Peyer's patch (tissue), 4 donors: ENCODE data around the gene ZBTB42. TPM values are rescaled to one million over a fixed set of nuclear protein-coding genes. Genes with fewer than 3 reads are reported as not detected.

Source experiments
- DNase-seq, 3 donors: peaks; one replicate each; pipeline ENCODE4 v3.0.0-alpha.2; 2017 to 2019
- H3K27ac ChIP-seq, 4 donors: fragments of 200-600 bp; sonication (generic); one replicate each; pipeline ENCODE4 v1.5.1; 2016 to 2019
- H3K27me3 ChIP-seq, 2 donors: fragments of 200-600 bp; sonication (generic); one replicate each; pipeline ENCODE4 v1.5.1; 2019
- H3K36me3 ChIP-seq, 3 donors: fragments of 200-600 bp; sonication (generic); one replicate each; pipeline ENCODE4 v1.5.1; 2016 to 2019
- H3K4me1 ChIP-seq, 4 donors: fragments of 200-600 bp; sonication (generic); one replicate each; pipeline ENCODE4 v1.5.1; 2016 to 2019
- H3K4me3 ChIP-seq, 4 donors: fragments of 200-600 bp; sonication (generic); 1 replicate in 3 of 4; 2 replicates in 1 of 4; pipeline ENCODE4 v1.5.1; 2016 to 2019; ENCODE audit warnings: mild to moderate bottlenecking in 1 of 4
- H3K9me3 ChIP-seq, 4 donors: fragments of 200-600 bp; sonication (generic); one replicate each; pipeline ENCODE4 v1.5.1; 2016 to 2019; ENCODE audit warnings: mild to moderate bottlenecking in 1 of 4
- CTCF ChIP-seq, 6 experiments: fragments of 450-650 bp in 4 of 6; fragments of 200-600 bp in 2 of 6; sonication (generic) in 1 of 6; IDR thresholded peaks; one replicate each; pipeline ENCODE4 v1.5.1; 2017 to 2019; ENCODE audit warnings: antibody characterized with exemption in 6 of 6, mild to moderate bottlenecking in 3 of 6, moderate library complexity in 1 of 6
- POLR2A ChIP-seq, 2 donors: fragments of 450-650 bp; IDR thresholded peaks; one replicate each; pipeline ENCODE4 v1.5.1; 2017; ENCODE audit warnings: antibody characterized with exemption in 2 of 2, mild to moderate bottlenecking in 2 of 2, moderate library complexity in 2 of 2
- total RNA-seq, 4 donors: library from RNA; depleted of rRNA; stranded (reverse); fragments of >200 nt; gene quantifications; one replicate each; pipeline ENCODE4 v1.1.0, GENCODE V29; 2016

Gene ZBTB42
- total RNA-seq, 4 donors from 2014 or later, result 2.5 to 14.7 (median 10.9) TPM

DNA sequence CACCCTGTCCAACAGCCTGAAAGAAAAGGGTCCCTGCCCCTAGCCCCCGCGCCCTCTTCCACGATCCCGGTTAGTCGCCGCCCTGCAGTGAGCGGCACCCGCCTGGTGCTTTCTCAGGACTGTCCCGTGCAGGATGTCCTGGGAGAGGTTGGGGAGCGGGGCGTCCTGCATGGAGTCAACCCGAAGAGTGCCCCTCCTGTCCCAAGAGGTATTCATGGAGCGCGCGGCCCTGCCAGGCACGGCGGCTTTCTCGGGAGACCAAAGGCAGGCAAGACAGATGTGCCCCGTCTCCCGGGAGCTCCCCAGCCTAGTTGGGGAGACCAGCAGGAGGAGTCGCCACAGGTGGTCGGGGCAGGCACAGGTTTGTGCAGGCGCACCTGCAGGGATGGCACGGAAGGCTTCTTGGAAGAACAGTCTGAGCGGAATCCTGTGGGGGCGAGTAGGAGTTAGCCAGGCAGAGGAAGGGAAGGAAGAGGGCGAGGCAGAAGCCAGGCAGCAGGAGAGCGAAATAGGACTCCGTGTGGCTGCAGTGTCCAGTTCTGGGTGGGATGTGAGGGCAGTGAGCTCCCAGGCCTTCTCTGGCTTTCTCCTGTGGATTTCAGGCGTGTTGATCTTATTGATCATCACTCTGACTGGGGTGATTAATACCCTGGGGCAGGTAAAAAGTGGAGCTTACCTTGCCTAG lies 47.2 kb upstream of the ZBTB42 start:
- DNase-seq, result peak in 2 of 3 donors; percentile 60 to 66
- TF ChIP-seq POLR2A (IDR thresholded peaks at IDR 0.05), result no peak
- no peak for TF ChIP-seq CTCF (IDR thresholded peaks at IDR 0.05)
- Histone ChIP-seq H3K27me3 (no peaks in the 10 kb centered on the region), H3K36me3 (peaks cover 0 to 35% (median 0%) of the 10 kb centered on the region in 3 donors), H3K27ac (peak overlapping the region; percentile 80 to 93 (median 90)), H3K4me1 (peaks cover 0 to 50% (median 16%) of the 10 kb centered on the region in 4 donors), H3K4me3 (peak overlapping the region; percentile 89 to 99 (median 94)), H3K9me3 (no peaks in the 10 kb centered on the region)

- Histone ChIP-seq H3K27ac (peak overlapping the region in 1 of 4 donors; percentile 80), H3K9me3 (no peaks in the 10 kb centered on the region), H3K4me1 (peaks cover 0 to 43% (median 16%) of the 10 kb centered on the region in 4 donors), H3K4me3 (peak overlapping the region; percentile 89 to 99 (median 94)), H3K36me3 (peaks cover 0 to 41% (median 0%) of the 10 kb centered on the region in 3 donors), H3K27me3 (no peaks in the 10 kb centered on the region)
- DNase-seq, result no peak
- TF ChIP-seq CTCF (IDR thresholded peaks at IDR 0.05), result no peak
- no peak for TF ChIP-seq POLR2A (IDR thresholded peaks at IDR 0.05)
Observed at GRCh38 chr14:104754213-104754851, 46.6 kb upstream of the ZBTB42 start.

DNA sequence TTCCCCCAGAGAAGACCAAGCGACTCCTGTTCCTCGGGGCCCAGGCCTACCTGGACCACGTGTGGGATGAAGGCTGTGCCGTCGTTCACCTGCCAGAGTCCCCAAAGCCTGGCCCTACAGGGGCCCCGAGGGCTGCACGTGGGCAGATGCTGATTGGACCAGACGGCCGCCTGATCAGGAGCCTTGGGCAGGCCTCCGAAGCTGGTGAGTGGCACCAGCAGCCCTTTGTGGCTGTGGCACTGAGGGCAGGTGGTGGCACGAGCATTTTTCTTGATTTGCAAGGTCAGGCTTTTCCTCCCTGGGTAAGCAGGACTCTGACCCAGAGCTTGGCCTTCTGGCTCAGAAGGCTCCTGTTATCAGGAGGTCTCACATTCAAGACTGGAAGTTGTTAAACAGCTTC lies 45.3 kb upstream of the ZBTB42 start:
- Histone ChIP-seq H3K36me3 (peaks cover 0 to 54% (median 0%) of the 10 kb centered on the region in 3 donors), H3K9me3 (no peaks in the 10 kb centered on the region), H3K4me3 (no peak overlapping the region), H3K27ac (no peak overlapping the region), H3K4me1 (peaks cover 0 to 34% (median 16%) of the 10 kb centered on the region in 4 donors), H3K27me3 (no peaks in the 10 kb centered on the region)
- DNase-seq, result no peak
- TF ChIP-seq POLR2A (IDR thresholded peaks at IDR 0.05), result no peak
- no peak for TF ChIP-seq CTCF (IDR thresholded peaks at IDR 0.05)

- TF ChIP-seq CTCF (IDR thresholded peaks at IDR 0.05) (no peak), POLR2A (IDR thresholded peaks at IDR 0.05) (no peak)
- H3K4me3 ChIP-seq, result no peak overlapping the region
- no peak overlapping the region for H3K27ac ChIP-seq
- no peaks in the 10 kb centered on the region for H3K27me3 ChIP-seq
- no peaks in the 10 kb centered on the region for H3K9me3 ChIP-seq
- H3K36me3 ChIP-seq, result peaks cover 0 to 62% (median 0%) of the 10 kb centered on the region in 3 donors
- peak in 1 of 3 donors; percentile 29 for DNase-seq
- peaks cover 0 to 32% (median 16%) of the 10 kb centered on the region in 4 donors for H3K4me1 ChIP-seq
Observed at GRCh38 chr14:104756477-104757237, 44.2 kb upstream of the ZBTB42 start.

DNA sequence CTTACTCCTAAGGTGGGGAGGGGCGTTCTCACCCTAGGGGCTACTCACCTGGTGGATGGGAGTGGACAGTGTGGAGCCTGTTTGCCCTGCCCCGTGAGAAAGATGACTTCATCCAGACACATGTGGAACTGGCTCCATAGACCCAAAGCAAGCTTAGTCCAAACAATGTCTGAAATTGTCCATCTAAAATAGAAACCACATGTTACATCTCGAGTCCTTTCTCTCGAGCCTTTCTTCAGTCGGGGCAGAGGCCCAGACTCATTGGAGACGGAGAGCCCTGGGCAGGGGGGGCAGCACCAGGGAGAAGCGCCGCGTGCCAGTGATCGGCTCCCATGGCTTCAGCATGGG lies 43.7 kb upstream of the ZBTB42 start:
- TF ChIP-seq POLR2A (IDR thresholded peaks at IDR 0.05) (no peak), CTCF (IDR thresholded peaks at IDR 0.05) (no peak)
- H3K27ac ChIP-seq, result no peak overlapping the region
- H3K4me1 ChIP-seq, result peaks cover 0 to 26% (median 11%) of the 10 kb centered on the region in 4 donors
- no peaks in the 10 kb centered on the region for H3K9me3 ChIP-seq
- H3K36me3 ChIP-seq, result peaks cover 0 to 67% (median 0%) of the 10 kb centered on the region in 3 donors
- H3K27me3 ChIP-seq, result no peaks in the 10 kb centered on the region
- no peak overlapping the region for H3K4me3 ChIP-seq
- DNase-seq, result no peak
